DOHH2 (cell line): ENCODE measurements around the gene PDE7B.

Source experiments
- H3F3A ChIP-seq: fragments of 200-600 bp; sonication (generic), shearing (Covaris generic); 2 replicates; pipeline ENCODE4 v1.6.0; 2016; ENCODE audit warnings: antibody characterized with exemption, mild to moderate bottlenecking; ENCODE audit not compliant: control insufficient read depth, insufficient read depth
- H3K27ac ChIP-seq: fragments of 200-600 bp; sonication (generic); 2 replicates; pipeline ENCODE4 v1.5.1; 2014; ENCODE audit warnings: low read depth, mild to moderate bottlenecking, low read length, moderate library complexity
- H3K27me3 ChIP-seq: fragments of 200-600 bp; sonication (generic); 2 replicates; pipeline ENCODE4 v1.6.1; 2014; ENCODE audit warnings: mild to moderate bottlenecking, low read length, mixed read lengths; ENCODE audit not compliant: control insufficient read depth
- H3K36me3 ChIP-seq: fragments of 200-600 bp; sonication (generic); 2 replicates; pipeline ENCODE4 v1.6.1; 2014; ENCODE audit warnings: mild to moderate bottlenecking, low read length, moderate library complexity, mixed read lengths; ENCODE audit not compliant: control insufficient read depth
- H3K4me1 ChIP-seq: fragments of 200-600 bp; sonication (generic); 2 replicates; pipeline ENCODE4 v1.6.1; 2014; ENCODE audit warnings: mild to moderate bottlenecking, low read length, mixed read lengths; ENCODE audit not compliant: control insufficient read depth
- H3K4me2 ChIP-seq: fragments of 200-600 bp; sonication (generic); 2 replicates; pipeline ENCODE4 v1.6.0; 2014; ENCODE audit warnings: mild to moderate bottlenecking, low read length, moderate library complexity
- H3K4me3 ChIP-seq: fragments of 200-600 bp; sonication (generic); 2 replicates; pipeline ENCODE4 v1.5.1; 2014; ENCODE audit warnings: mild to moderate bottlenecking, low read length, mixed read lengths
- H3K79me2 ChIP-seq: fragments of 200-600 bp; sonication (generic); 2 replicates; pipeline ENCODE4 v1.6.1; 2014; ENCODE audit warnings: mild to moderate bottlenecking, low read length, mixed read lengths; ENCODE audit not compliant: control insufficient read depth
- H3K9me2 ChIP-seq: fragments of 200-600 bp; sonication (generic); replicated peaks from 2 replicates; pipeline ENCODE4 v1.6.1; 2014; ENCODE audit warnings: mild to moderate bottlenecking, low read length, mixed read lengths; ENCODE audit not compliant: control insufficient read depth
- H3K9me3 ChIP-seq: fragments of 200-600 bp; sonication (generic); 2 replicates; pipeline ENCODE4 v1.6.1; 2014; ENCODE audit warnings: antibody characterized with exemption, low read length, mixed read lengths; ENCODE audit not compliant: control insufficient read depth, insufficient read depth
- H4K20me1 ChIP-seq: fragments of 200-600 bp; sonication (generic); 2 replicates; pipeline ENCODE4 v1.6.0; 2014; ENCODE audit warnings: low read depth, mild to moderate bottlenecking, antibody characterized with exemption, low read length, moderate library complexity; ENCODE audit not compliant: control insufficient read depth, insufficient read depth
- CTCF ChIP-seq: fragments of 200-600 bp; sonication (generic); IDR thresholded peaks from one replicate; pipeline ENCODE4 v1.5.1; 2014; ENCODE audit warnings: antibody characterized with exemption, mild to moderate bottlenecking, low read depth, low read length; ENCODE audit not compliant: poor library complexity, severe bottlenecking
- EZH2phosphoT487 ChIP-seq: fragments of 200-600 bp; sonication (generic); IDR thresholded peaks from 2 replicates; pipeline ENCODE4 v1.6.1; 2017; ENCODE audit warnings: borderline replicate concordance, mild to moderate bottlenecking, antibody characterized with exemption, low read length, moderate library complexity, mixed read lengths

The PDE7B gene

GRCh38 chr6:136157743-136158142 lies 306.2 kb downstream of the PDE7B start:
- H3K4me2 ChIP-seq = no peak overlapping the region
- no peak overlapping the region for H3K4me3 ChIP-seq
- no peaks in the 10 kb centered on the region for H4K20me1 ChIP-seq
- H3K9me3 ChIP-seq = peaks cover 3% of the 10 kb centered on the region; the same call in 1 of the 2 replicates
- H3K36me3 ChIP-seq = no peaks in the 10 kb centered on the region
- no peaks in the 10 kb centered on the region for H3K27me3 ChIP-seq
- no peaks in the 10 kb centered on the region for H3K4me1 ChIP-seq
- no peaks in the 10 kb centered on the region for H3K9me2 ChIP-seq
- no peak for TF ChIP-seq EZH2phosphoT487
- TF ChIP-seq CTCF = no peak
- no peaks in the 10 kb centered on the region for H3F3A ChIP-seq
- H3K27ac ChIP-seq = no peak overlapping the region
- H3K79me2 ChIP-seq = no peaks in the 10 kb centered on the region

- no peaks in the 10 kb centered on the region for H3K27me3 ChIP-seq
- H3K36me3 ChIP-seq = no peaks in the 10 kb centered on the region
- no peak for TF ChIP-seq EZH2phosphoT487
- TF ChIP-seq CTCF = no peak
- H3K4me1 ChIP-seq = no peaks in the 10 kb centered on the region
- no peak overlapping the region for H3K4me3 ChIP-seq
- H4K20me1 ChIP-seq = no peaks in the 10 kb centered on the region
- no peak overlapping the region for H3K27ac ChIP-seq
- H3K9me2 ChIP-seq = no peaks in the 10 kb centered on the region
- H3K9me3 ChIP-seq = peaks cover 3% of the 10 kb centered on the region; the same call in 1 of the 2 replicates
- no peaks in the 10 kb centered on the region for H3F3A ChIP-seq
- no peak overlapping the region for H3K4me2 ChIP-seq
- no peaks in the 10 kb centered on the region for H3K79me2 ChIP-seq
Measured at GRCh38 chr6:136158387-136158821, 306.9 kb downstream of the PDE7B start.

- H3K9me3 ChIP-seq = peaks cover 3% of the 10 kb centered on the region; the same call in 1 of the 2 replicates
- H3K27me3 ChIP-seq = no peaks in the 10 kb centered on the region
- H3K9me2 ChIP-seq = no peaks in the 10 kb centered on the region
- no peak overlapping the region for H3K27ac ChIP-seq
- H3K79me2 ChIP-seq = no peaks in the 10 kb centered on the region
- TF ChIP-seq EZH2phosphoT487 (no peak), CTCF (no peak)
- no peak overlapping the region for H3K4me2 ChIP-seq
- H3K36me3 ChIP-seq = no peaks in the 10 kb centered on the region
- H3K4me1 ChIP-seq = no peaks in the 10 kb centered on the region
- H3K4me3 ChIP-seq = no peak overlapping the region
- H4K20me1 ChIP-seq = no peaks in the 10 kb centered on the region
- H3F3A ChIP-seq = no peaks in the 10 kb centered on the region
Measured at GRCh38 chr6:136158971-136159370, 307.5 kb downstream of the PDE7B start.
